Bone marrow (tissue), 2 donors: ENCODE data around the gene RAB3GAP2.
"Not testable (repeated sequence)": the region's sequence is repeated elsewhere in the genome, so short reads cannot be mapped to it uniquely, and the experiment has no call there.

ENCODE experiments used
- DNase-seq, 2 donors: peaks; one replicate each; lab custom pipeline; 2025; lab: John Stamatoyannopoulos, UW

The RAB3GAP2 gene

DNA sequence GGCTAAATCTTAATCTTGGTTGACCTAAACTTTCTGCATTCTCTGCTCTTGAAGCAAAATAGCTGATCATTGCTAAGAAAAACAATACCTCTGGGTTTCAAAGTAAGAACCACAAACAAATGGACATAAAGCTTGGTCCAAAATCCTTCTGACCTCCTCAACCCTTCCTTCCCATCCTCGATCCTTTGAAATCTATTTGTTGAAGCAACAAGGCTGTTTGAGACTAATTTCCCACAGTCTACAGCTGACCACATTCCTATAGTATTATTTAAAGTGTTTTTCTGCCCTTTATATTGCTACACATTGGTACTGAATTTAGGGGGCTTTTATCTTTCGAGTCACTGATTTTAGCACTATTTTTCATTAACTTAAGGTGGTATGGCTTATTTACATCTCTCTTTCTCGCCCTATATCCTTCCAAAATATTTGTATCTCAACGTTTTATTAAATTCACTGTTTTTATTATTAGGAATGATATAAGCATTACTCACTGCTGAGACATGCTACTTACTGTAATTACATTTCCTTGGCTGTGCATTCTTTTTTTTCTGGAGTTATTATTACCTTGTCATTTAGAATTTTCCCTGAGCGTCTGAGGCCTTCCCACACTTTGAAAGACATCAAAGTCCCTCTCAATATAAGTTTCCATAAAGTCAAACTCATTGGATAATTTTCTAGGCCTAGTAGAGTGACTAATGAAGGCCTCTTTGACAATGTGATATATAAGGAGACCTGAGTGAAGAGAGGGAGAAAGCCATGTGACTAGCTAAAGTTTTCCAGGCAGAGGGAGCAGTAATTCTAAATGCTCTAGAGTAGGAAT, 73.9 kb downstream of the RAB3GAP2 start:
- no peak for DNase-seq

DNA sequence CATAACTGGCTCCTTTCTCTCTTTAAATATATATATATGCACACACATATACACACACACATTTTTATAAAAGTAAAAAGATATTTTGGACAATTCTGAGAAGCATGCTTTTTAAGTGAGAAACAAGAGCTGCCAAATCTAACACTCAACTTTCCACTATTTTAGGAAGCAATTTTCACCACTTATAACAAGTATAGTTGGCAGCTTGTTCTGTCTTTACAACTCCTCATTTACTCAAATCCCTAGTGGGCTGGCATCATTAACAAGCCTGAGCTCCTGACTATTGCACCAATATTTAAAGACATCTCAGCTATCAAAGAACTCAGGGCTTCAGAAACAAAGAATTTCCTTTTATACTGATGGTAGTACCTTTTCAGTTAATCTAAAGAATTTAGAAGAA, 76.6 kb downstream of the RAB3GAP2 start:
- no peak for DNase-seq

DNA sequence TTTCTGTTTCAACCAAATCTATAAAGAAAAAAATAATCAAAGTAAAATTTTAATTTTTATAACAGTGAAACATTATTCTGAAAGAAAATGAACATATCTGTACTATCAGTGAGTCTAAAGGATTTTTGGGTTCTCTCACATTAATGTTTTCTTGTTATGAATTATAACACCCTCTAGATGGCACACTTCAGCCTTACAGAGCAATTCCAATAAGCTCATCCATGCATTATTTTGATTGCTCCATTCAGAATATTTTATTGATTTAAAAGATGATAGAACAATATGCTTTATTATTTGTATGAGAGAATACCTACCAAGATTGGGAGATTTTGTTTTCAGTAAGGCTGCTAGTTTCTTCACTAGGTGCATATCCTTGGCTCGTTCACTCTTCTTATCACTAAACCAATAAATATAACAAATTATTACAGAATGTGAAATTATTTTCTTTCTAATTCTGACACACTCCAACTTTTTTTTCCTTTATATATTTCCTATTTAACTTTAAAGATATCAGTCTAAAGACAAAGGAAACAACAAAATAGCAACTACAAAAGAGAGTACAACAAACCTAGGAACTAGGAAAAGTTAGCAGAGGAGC, 82.4 kb downstream of the RAB3GAP2 start:
- no peak for DNase-seq

DNA sequence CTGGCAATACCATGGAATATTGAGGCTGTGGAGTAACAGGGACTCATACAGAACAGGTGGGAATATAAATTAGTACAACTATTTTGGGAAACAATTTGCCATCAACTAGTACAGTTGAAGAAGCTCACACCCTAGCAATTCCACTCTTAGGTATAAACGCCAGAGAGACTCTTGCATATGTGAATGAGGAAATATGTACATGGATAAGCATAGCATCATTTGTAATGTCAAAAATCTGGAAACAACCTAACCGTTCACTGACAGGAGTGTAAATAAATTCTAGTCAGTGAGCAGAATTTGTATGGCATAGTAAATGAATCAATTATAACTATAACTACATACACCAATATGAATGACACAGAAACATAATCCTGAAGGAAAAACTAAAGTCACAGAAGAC, 83.7 kb downstream of the RAB3GAP2 start:
- no peak for DNase-seq

DNA sequence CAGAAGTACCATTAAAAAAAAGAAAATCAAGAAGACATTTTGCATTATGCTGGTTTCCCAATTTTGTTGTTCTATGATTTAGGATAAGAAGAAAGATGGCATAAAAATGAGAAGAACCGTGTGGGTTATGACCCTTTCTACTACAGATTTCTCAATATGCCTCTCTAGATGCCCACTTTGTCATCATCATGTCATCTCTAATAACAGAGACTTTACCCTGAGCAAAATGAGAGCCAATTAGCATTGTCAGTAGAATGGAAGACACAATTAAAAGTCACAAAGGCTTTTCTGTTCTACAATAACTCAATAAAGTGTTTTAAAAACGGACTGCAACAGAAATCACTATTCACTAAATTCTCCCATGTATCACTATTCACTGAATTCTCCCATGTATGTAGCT, 85.5 kb downstream of the RAB3GAP2 start:
- DNase-seq: no peak

DNA sequence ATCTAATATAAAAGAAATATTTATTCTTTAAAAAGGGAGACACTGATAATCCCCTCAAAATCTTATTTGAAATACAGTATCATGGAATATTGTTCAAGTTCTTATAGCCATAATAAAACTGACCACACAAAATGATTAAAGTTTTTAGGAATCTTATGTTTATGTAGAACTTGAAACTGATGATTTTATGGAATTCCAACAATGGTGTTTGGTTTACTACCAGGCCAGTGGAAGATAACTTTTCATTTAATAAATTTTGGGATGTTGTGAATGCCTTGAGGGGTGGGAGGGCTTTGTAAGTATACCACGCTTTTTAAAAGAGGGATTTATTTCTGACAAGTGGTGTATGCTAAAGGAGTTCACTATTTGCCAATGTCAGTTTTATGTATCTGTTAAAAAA, 87.7 kb downstream of the RAB3GAP2 start:
- no peak for DNase-seq

DNA sequence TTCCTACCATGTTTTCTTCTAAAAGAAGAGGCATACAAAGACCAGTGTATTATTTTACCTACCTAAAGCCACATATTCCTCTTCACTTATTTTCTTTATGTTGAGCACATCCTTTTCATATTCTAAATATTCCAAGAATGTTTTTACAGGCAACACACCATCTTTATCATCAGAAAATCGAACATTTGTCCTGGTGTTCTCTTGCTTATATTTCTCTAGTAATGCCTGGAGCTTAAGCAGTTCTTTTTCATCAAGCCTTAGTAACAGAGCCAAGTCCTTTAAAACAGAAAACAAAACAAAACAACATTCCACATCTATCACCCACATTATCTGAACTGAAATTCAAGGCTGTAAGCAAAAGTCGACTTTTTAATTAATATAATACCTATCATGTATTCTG, 89.6 kb downstream of the RAB3GAP2 start:
- DNase-seq: no peak

DNA sequence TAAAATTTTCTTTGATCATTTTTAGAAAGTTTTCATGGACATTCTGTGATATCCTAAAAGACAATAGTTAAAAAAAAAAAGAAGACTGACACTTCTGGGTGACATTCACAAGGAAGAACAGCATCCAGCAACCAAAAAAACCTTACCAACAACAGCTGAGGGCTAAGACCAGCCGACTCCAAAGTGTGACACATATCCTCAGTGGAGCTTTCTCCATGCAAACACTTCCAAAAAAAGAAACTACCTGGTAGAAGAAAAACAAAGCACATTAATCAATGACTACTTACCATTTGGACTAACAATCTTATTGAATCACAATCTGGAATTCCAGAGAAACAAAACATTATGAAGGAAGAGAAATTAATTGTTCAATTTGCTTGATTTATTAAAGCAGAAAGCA, 90.1 kb downstream of the RAB3GAP2 start:
- no peak for DNase-seq

DNA sequence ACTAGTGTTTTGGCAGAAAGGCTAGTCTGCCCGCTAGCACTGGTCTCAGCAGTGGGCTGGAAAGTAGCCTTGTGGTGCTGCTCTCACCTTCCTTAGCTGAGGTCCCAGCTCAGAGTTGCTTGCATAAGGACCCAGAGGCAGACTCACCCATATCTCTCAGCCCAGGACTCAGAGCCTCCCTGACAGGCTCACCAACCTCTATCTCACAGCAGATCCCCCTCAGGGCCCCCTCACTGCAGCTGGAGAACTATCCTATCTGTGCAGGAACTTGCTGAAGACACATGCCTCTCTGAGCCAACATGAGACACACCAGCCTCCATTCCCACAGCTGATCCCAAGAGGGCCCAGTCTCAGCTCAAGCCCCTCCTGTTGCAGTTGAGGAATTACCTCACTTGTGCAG, 95.7 kb downstream of the RAB3GAP2 start:
- no peak for DNase-seq

DNA sequence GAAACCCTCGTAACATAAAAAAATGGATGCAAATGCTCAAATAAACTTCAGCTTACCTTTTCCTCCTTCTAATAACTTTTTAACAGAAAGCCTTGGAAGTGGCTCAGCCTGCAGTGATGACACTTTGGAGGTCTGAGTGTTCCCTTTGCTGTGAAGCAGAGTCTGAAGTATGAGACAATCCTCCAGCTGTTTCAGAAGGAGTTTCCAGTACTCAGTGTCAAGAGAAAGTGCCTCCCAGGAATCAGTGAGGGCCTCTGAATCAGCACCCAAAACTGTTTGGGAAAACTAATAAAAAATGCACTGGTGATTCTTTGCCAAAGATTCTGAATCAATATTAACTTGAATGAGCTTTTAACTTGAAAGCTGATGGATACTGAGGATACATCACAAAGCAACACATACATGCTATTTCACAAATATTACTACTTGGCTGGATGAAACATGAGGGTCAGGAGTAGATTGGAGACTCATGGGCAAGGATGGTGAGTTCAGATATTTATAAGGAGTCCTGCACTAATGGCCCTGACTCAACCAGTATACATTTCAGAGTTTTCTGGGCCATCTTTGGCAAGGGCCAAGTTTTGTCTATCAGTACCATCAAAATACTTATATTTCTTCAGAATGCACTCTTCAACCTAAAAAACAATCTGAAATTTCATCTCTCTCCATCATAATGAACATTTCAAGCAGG, 101.3 kb downstream of the RAB3GAP2 start:
- no peak for DNase-seq

DNA sequence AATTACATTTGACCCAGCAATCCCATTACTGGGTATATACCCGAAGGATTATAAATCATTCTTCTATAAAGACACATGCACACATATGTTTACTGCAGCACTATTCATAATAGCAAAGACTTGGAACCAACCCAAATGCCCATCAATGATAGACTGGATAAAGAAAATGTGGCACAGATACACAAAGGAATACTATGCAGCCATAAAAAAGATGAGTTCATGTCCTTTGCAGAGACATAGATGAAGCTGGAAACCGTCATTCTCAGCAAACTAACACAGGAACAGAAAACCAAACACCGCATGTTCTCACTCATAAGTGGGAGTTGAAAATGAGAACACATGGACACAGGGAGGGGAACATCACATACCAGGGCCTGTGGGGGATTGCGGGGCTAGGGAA, 102.4 kb downstream of the RAB3GAP2 start:
- not testable (repeated sequence) for DNase-seq

DNA sequence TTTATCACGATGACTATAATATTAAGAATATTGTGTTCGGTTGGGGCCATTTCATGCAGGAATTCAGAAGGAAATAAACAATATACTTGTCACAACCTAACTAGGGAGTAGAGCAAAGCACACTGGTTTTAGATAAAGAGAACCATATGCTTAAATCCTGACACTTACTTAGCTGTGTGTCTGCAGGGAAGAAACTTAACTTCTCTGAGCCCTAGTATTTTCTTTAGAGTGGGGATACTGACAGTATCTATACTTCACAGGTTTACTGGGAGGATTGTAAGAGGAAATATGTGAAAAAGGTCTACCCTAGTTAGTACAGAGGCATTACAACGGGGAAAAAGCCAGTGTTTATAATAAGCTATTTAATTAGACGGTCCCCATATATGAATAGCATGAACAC, 105.4 kb downstream of the RAB3GAP2 start:
- no peak for DNase-seq

DNA sequence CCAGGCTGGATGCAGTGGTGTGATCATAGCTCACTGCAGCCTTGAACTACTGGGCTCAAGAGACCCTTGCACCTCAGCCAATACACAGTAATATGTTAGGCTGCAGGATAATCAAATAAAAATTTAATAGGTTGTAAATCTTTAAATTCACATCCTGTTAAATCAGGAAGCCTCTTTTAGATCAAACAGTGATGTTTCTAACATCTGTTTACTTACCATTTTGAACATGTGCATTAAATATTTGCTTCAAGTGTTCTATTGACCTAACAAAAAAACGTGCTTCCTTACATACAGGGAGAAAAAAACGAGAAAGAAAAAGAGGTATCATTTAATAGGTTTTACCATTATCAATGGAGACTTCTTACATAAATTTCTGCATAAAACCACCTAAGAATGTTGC, 107.7 kb downstream of the RAB3GAP2 start:
- DNase-seq: no peak

DNA sequence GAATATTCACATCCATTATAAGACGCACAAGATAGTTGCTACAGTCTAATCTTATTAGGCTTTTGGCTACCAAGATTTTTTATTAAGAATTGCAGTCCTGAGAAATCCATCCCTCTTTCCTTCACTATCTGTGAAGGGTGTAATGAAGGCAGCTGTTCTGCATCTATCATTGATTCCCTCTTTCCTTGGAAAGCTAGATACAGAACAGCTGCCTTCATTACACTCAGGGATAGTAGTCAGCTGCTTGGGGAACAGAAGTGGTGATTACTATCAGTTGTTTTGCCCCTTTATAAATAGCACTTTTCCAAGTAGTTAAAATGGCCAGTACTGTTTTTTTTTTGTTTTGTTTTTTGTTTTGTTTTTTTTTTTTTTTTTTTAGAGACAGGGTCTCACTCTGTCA, 108.1 kb downstream of the RAB3GAP2 start:
- no peak for DNase-seq

DNA sequence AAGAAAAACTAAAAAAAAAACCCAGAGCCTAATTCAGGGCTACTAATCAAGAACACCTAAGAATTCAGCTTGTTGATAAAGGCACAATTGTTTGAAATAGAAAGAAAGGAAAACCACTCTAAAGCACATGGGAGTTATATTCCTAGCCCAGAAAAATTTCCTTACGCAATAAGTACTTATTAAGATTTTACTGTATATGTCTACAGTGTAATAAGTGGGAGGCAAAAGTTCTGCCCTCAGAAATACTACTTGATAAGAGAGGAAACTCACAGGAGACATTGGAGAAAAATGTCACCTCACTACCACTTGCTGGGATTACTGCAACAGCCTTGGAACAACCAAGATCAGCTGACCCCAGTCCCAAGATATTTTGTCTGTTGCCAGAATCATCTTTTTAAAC, 112.2 kb downstream of the RAB3GAP2 start:
- no peak for DNase-seq

DNA sequence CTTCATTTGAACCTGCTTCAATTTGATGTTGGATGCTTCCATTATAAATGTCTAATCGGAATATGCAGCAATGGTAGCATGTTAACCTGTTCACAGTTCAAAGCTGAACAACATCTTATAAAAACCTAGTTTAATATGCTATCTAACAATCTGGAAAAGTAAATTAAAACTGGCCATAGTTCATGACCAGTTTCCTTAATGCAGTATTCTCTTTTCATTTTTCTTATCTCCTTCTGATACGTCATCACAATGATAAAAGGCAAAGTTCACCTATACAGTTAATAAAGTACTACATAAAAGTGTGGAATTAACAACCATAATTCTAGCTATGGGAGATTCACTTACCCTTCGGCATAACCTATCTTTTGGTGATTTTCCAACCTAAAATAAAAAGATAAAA, 113.2 kb downstream of the RAB3GAP2 start:
- DNase-seq: no peak

DNA sequence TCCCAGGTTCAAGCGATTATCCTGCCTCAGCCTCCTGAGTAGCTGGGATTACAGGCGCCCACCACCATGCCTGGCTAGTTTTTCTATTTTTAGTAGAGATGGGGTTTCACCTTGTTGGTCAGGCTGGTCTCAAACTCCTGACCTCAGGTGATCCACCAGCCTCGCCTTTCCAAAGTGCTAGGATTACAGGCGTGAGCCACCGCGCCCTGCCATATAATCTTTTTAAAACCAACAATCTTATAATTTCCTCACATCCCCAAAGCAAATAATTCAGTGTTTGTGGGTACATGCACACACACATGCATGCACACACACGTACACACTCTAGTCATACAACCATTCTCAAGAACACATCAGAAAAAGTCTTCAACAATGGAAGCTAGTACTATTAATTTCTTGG, 113.7 kb downstream of the RAB3GAP2 start:
- DNase-seq: not testable (repeated sequence)

DNA sequence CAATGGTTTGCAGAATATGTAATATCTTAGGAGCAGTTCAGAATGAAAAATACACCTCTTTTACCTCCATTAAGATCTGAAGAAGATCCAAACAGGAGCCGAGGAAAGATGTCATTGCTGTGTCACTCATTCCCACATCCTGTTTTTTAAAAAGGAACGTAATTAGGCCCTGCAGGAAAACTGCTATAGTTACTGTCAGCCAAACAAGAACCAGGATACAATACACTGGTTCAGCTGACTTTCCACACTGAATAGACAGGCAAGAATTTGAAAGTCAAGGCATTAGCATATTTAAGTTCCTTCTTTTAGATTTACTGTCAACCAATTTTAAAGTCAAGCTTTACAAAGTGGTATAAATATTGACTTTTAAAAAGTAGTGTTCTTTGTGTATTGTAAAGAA, 114.5 kb downstream of the RAB3GAP2 start:
- no peak for DNase-seq

DNA sequence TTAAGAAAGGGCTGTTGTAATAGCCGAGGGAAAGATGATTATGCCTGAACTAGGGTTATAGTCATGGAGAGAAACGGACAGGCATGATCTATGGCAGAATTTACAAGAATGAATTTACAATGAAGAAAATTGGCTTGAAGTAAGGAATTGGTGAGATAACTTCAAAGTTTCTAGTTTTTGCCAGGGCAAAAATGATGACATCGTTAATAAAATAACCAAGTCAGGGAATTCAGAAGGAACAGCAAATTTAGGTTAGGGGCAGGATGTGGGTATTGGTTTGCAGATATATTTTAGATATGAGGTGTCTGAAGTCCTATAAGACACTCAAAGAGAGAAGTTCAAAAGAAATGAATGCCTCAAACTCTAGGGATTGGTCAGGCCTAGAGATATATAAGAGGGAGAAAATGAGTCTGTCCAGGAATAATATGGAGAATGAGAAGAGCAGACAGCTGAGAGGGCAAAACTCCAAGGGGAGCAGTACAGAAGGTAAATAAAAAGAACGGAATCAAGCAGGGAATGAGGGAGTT, 115.6 kb downstream of the RAB3GAP2 start:
- DNase-seq: no peak

DNA sequence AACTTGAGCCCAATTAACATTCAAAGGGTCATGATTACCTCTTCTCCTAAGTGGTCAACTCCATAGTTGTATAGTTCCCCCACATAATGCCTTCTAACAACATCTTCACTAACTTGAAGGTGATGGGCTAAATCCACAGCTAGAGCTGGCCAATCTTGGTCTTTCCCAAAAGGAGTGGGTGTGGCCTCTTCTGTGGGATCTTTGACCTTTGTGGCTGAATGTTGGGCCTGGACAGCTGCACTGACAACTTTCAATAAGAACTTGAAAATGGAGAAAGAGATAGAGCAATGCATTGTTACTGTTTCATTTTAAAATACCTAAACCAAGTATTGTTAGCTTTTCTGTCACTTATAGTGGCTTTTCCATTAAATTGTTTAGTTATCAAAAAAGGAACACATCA, 119.1 kb downstream of the RAB3GAP2 start:
- DNase-seq: no peak

DNA sequence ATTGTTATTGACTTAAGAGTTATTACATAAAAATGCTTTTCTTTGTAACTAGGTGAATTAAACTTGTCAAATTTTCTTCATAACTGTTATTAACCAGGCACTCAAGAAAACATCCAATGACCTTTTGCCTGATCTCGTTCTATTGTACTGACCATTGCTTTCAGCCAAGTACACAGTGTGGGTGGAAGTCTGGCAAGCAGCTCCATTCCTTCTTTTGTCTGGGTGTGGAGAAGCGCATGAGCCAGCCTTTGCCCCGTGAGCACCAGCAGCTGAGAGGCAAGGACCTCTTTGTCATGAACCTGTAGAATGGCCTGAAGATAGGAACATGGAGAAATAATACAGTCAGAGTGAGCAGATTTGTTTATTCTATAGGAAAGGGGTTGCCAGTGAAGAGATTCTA, 120.8 kb downstream of the RAB3GAP2 start:
- DNase-seq: no peak

DNA sequence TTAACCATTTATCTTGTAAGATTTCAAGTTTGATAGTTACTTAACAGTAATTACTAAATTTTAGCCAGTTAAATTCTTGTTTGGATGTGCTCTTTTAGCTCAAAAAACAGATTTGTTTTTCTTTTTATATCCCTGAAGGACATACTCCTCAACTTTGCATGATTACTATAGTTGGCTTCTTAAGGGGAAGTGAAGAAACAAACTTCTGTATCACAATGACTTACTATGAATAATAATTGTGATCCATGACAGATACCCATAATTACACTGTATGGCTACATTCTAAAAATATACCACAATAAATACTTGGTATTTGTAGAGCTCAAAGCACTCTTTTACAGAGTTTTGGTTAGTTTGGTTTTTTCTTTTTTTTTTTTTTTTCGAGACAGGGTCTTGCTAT, 122.5 kb downstream of the RAB3GAP2 start:
- DNase-seq: no peak

DNA sequence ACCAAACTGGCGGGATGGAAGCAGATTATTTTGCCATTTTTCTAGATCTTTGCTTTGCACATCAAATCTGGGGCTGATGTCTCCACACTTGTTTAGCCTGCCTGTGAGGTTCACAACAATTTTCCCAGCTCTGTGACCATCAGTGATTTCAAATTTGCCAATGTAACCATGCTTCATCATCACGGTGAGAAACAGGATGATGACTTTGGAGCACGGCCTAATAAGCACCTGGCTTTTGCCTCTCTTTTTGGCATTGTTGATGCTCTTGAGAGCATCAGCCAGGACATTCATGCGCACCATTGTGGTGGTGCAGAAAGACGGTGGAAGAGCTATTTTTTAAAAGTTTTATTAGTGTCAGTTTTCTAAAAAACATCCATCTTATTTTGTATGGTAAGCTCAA, 128.2 kb downstream of the RAB3GAP2 start:
- no peak for DNase-seq
